ENCODE measurements around the gene TMCO6.
A peak's percentile ranks its signal among the peaks of the same experiment; 100 is the strongest.
"Not testable (repeated sequence)": the region's sequence is repeated elsewhere in the genome, so short reads cannot be mapped to it uniquely, and the experiment has no call there.

The TMCO6 gene

DNA sequence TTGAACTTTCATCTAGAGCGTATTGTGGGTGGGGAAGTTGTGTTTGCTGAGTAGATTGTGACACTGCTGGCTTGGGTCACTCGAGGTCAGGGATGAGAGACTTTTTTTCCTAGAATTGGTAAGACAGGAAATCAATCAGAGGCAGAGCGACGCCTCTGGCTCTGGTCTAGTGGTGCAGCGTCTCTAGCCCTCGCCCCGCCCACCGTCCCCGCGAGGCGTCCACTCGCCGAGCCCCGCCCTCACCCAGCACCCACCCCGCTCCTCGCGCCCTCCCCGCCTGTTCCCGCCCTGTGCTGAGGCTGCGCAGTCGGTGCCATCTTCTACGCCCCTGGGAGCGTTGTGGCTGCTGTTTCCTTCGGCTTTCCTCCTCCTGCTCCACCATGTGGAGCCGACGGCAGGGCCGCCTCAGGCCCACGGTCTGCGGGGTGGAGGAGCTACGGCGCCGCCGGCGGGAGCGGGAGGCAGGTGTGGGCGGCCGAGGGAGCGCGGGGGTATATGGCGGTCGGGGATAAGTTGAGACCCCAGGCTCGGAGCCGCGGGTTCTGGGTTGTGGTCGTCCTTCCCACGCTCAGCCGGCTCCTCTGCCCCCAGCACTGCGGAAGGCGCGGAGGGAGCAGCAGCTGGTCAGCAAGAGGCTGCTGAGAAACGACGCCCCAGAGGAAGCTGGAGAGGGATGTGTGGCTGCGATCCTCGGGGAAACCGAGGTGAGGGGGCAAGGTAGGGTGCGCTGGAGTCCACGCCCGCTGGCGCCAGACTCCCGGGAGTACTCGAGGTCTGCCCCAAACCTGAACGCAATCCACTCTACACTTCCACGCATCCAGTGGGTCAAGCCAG, at the start of gene TMCO6:
Gene TMCO6 (plus strand): TSS at position 304 of the 834 bp plus-strand sequence. CDS start 77 bp downstream, at position 381.
- DNase-seq (ENCODE audit: low spot score) = peak; percentile 99

DNA sequence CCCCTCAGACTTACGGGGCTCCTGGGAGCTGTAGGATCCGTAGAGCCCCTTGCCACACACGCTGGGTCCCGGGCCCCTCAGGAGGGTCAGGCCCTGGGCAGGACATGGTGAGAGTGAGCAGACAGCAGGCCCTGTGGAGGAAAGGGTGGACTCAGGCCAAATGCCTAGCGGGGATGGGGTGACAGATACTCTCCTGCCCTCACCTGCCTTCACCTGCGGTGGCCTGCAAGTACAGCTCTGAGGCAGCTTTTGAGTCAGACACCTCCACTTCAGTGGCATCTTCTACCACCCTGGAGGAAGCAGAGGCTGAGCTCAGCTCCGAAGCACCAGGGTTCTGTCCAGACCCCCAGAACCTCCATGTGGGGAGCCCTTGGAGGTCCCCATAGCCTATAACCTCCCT, 48.4 kb upstream of the TMCO6 start:
- no peak for DNase-seq (ENCODE audit: low spot score)

DNA sequence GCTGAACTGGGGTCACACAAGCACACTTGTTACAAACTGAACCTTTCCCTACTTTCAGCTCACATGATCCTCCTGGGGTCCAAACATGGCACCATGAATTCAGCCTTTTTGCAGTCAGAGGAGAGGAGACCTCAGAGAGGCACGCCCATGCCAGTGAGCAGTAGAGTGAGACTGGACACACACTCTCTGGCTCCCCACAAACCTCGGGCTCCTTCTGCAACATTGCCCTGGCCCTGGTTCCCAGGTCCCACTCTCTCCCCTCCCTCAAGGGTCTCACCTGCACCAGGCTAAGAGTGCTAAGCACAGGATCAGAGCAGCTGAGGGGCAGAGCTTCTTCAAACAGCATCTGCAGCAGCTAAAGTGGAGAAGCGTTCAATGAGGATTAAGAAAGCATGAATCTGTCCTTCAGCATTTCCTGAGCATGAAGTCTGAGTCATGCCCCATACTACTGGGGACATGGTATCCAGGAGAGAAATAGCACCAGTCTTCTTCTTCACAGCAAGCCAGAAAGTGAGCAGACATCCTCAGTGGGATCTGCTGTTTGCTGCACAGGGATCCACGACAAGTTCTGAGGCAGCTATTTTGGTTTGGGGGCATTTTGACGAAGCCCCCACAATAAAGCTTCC, 47.4 kb upstream of the TMCO6 start:
- DNase-seq (ENCODE audit: low spot score) = no peak

DNA sequence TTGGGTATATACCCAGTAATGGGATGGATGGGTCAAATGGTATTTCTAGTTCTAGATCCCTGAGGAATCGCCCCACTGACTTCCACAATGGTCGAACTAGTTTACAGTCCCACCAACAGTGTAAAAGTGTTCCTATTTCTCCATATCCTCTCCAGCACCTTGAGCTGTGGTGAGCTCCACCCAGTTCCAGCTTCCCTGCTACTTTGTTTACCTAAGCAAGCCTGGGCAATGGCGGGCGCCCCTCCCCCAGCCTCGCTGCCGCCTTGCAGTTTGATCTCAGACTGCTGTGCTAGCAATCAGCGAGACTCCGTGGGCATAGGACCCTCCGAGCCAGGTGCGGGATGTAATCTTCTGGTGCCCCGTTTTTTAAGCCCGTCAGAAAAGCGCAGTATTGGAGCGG, 46.2 kb upstream of the TMCO6 start:
- not testable (repeated sequence) for DNase-seq (ENCODE audit: low spot score)

DNA sequence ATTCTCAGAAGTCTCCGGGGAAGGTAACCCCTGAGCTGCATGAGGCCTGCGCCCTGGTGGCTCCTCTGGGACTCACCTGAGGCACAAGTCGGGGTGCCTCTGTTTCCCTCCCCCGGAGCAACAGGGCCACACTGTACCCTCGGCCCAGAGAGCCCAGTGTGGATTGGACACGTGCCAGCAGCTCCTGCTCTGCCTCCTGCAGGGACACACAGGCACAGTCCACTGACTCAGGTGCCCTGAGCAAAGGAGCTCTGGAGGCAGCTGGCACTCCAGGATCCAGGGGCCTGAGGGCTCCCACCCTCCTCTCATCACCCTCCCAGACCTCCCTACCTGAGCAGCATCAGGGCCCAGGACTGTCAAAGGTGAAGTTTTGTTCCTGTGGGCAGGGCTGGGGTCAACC, 45.1 kb upstream of the TMCO6 start:
- DNase-seq (ENCODE audit: low spot score) = no peak

DNA sequence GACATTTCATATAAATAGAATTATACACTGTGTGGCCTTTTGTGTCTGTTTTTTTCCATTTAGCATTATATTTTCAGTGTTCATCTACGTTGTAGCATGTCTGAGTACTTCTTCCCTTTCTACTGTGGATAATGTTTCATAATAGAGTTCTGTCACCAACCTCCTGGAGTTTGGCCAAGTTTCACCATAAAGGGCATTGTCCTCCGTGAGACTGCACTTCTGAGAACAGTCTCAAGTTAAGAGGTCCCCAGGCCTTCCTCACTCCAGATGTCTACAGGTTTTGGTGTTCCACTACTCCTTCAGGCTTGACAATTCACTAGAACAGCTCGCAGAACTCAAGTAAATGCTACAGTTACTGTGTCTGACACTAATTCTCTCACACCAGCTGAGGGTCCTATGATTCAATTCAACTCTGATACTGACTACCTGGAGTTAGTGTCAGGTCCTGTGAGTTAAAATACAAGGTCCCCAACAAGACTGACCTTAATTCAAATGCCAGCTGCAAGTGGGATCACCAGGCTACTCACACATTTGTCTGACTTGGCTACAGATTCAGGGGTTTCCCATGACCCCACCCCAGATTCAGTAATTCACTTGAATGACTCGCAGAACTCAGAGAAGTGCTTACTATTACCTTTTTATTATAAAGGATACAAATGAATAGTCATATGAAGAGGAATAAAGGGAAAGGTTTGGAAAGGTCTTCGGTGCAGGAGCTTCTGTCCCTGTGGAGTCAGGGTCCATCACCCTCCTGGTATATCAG, 43.5 kb upstream of the TMCO6 start:
- DNase-seq (ENCODE audit: low spot score) = peak; percentile 83

DNA sequence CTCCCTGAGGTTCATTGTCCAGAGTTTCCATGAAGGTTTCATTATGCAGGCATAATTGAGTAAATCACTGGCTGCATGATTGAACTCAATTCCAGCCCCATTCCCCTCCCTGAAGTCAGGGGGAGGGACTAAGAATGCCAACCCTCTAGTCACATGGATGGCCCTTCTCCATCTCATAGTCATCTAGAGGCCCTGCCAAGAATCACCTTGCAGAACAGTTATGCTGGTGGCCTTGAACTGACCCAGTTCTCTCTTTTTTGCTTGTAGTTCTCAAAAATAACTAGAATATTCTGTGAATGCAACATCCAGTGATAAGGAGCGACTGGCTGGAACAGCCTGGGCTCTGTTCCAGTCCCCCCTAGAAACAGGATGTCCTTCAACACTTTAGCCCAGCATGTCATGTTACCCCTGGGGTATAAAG, 42.9 kb upstream of the TMCO6 start:
- peak; percentile 64 for DNase-seq (ENCODE audit: low spot score)

DNA sequence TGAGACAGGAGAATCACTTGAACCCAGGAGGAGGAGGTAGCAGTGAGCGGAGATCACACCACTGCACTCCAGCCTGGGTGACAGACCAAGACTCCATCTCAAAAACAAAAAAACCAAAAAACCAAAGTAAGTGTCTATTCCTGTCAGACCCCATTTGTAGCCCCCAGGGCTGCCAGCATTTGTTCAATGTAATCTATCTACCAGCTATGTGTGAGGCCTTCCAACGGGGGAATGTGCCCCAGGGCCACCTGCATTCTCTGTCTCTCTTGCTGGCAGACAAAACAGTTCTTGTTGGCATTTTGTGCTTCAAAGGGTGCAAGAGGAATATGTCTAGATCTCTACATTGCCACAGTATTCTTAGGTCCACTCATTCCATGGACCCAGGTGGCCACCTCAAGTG, 40.4 kb upstream of the TMCO6 start:
- no peak for DNase-seq (ENCODE audit: low spot score)

DNA sequence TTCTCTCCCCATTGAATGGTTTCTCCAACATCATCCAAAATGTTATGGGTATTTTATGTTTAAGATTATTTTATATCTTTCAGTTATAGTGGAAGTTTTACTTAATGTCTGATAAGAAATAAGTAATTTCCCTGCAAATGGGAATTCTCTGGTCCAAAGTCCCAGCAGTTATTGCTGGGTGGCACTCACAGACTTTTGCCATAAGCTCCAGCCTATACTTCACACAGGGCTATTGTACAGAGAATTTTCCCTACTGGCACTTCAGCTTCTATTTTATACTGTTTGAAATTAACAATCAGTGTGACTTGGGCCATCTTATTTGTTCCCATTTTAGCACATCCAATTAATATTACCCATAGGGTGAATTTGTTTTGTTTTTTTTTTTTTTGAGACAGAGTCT, 39.2 kb upstream of the TMCO6 start:
- no peak for DNase-seq (ENCODE audit: low spot score)

DNA sequence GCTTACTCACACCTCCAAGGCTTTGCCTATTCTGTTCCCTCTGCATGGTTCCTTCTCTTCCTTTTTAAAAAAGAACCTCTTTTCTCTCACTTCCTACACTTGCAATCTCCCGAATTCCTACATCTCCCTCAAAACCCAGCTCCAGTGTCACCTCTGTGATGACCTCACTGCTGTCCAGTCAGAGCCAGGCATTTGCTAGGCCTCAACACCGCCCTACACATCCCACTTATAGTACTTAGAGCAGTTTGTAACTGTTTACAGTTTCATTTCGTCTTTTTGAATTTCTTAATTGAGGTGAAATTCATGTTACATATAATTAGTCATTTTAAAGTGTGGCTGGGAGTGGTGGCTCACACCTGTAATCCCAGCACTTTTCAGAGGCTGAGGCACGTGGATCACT, 37.1 kb upstream of the TMCO6 start:
- no peak for DNase-seq (ENCODE audit: low spot score)

DNA sequence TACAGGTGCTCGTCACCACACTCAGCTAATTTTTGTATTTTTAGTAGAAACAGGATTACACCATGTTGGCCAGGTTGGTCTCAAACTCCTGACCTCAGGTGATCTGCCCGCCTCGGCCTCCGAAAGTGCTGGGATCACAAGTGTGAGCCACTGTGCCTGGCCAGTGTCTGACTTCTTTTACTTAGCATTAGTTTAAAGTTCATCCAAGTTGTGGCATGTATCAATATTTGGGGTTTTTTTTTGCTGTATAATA, 35.9 kb upstream of the TMCO6 start:
- not testable (repeated sequence) for DNase-seq (ENCODE audit: low spot score)

DNA sequence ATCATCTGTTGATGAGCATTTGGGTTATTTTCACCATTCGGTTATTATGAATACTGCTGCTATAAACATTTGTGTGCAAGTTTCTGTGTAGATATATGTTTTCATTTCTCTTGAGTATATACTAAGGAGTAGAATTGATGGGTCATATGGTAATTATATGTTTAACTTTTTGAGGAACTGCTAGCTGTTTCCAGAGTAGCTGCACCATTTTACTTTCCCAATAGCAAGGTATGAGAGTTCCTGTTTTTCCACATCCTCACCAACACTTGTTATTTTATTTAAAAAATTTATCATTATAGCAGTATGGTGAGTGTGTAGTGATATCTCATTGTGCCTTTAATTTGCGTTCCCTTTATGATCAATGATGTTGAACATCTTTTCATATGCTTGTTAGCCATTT, 35.5 kb upstream of the TMCO6 start:
- DNase-seq (ENCODE audit: low spot score) = no peak

DNA sequence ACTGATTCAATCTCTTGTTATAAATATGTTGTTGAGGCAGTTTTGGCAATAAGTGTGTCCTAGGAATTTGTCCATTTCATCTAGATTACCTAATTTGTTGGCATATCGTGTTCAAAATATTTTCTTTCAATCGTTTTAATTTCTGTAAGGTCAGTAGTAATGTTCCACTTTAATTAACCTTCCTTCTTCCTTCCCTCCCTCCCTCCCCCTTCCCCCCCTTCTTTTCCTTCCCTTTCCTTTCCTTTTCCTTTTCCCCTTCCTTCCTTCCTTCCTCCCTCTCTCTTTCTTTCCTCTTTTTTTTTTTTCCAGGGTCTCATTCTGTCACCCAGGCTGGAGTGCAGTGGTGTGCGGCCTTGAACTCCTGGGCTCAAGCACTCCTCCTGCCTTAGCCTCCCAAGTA, 33.4 kb upstream of the TMCO6 start:
- DNase-seq (ENCODE audit: low spot score) = no peak

DNA sequence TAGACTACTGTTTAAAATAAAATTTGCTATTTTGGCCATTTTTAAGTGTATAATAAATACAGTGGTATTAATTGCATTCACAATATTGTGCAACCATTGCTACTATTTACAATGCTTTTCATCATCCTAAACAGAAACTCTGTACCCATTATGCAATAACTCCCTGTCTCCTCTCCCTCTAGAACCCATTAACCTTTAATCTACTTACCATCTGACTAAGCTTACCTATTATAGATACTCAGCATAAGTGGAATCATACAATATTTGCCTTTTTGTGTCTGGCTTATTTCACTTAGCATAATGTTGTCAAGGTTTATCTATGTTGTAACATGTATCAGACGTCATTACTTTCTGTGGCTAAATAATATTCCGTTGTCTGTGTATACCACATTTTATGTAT, 32.2 kb upstream of the TMCO6 start:
- DNase-seq (ENCODE audit: low spot score) = no peak

DNA sequence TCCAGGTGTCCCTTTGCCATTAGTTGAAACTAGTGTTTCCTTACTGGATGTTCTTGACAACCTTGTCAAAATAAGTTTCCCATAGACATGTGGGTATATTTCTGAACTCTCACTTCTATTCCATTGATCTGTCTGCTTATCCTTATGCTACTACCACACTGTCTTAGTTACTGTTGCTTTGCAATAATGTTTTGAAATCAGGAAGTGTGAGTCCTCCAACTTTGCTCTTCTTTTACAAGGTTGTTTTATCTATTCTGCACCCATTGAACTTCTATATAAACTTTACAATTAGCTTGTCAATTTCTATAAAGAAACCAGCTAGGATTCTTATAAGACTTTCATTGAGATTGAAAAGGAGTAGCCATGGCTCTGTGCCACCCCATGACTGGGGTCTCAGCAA, 30.5 kb upstream of the TMCO6 start:
- no peak for DNase-seq (ENCODE audit: low spot score)

DNA sequence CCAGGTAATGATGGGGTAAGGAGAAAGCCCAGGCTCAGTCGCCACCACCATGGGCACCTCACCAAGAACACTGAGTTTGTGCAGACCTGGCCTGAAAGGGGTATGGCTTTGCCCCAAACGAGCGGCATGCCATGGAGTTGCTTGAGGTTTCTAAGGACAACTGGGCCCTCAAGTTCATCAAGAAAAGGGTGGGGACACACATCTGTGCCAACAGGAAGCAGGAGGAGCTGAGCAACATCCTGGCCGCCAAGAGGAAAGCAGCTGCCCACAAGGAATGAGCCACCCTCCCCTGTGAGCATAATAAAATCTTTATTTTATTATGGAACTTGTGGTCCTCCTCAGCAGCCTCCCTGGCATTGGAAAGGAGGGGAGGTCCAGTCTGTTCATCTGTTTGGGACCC, 30.1 kb upstream of the TMCO6 start:
- peak; percentile 70 for DNase-seq (ENCODE audit: low spot score)

DNA sequence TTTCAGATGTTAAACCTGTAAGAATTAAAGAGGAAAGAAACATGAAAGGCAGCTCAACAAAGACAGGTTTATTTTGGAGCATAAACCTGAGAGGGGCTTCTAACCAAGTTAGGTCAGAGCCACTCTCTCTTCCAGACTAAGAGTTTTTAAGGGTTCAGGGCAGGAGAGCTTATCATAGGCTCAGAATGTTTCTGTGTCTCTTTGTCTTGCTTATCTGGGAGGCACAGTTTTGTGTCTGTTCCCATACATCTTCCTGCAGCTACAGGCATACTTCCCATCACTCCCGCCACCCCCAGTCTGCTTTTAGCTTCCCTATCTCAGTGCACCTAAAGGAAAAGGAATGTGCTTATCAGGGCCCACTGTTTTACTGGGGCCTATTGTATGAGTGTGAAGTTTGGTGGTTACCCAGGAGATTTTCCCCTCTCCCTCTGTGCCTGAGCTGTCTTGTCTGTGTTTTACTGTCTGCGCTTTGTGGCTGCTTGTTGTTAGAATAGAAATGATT, 28.2 kb upstream of the TMCO6 start:
- DNase-seq (ENCODE audit: low spot score) = no peak

DNA sequence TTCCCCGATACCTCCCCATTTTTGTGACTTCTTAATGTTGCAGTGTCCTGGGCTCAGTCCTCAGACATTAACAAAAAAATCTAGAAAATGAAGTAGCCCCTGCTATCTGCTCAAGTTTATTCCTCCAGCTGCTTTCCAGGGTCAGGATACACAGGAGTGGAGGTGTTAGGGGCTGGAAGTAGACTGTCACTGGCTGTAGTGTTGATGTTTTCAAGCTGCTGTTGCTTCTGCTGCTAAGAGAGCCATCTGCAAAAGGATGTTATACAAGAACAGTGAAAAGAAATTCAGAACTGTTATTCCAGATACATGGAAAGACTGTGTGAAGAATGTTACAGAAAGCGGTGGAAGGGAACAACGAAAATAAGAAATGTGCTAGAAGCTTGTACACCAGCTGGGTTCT, 16.9 kb upstream of the TMCO6 start:
- DNase-seq (ENCODE audit: low spot score) = no peak

DNA sequence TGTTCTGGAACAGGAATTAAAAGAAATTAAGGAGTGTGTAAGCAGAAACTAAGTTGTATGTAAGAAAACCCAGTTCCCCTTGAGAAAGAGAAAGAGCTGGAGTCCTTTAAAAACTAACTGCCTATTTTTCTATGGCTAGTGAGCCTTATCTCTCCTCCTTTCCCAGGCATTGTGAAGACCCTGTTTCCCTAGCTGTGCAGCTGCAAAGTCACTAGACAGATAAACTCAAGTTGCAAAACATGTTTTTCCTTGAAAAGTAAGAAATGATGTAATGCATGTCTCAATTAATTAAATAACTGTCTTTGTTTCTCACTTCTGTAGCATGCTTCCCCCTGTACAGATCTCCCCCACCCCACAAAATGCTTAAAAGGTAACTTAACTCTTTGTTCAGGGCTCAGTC, 16.2 kb upstream of the TMCO6 start:
- DNase-seq (ENCODE audit: low spot score) = not testable (repeated sequence)

DNA sequence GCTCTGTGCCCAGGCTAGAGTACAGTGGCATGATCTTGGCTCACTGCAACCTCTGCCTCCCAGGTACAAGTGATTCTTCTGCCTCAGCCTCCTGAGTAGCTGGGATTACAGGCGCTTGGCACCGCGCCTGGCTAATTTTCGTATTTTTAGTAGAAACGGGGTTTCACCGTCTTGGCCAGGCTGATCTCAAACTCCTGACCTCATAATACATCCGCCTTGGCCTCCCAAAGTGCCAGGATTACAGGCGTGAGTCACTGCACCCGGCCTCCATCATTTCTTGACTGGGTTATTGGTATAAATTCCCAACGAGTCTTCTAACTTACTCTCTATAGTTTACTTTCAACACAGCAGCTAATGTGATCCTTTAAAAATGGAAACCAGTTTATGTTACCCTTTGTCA, 14.4 kb upstream of the TMCO6 start:
- not testable (repeated sequence) for DNase-seq (ENCODE audit: low spot score)

DNA sequence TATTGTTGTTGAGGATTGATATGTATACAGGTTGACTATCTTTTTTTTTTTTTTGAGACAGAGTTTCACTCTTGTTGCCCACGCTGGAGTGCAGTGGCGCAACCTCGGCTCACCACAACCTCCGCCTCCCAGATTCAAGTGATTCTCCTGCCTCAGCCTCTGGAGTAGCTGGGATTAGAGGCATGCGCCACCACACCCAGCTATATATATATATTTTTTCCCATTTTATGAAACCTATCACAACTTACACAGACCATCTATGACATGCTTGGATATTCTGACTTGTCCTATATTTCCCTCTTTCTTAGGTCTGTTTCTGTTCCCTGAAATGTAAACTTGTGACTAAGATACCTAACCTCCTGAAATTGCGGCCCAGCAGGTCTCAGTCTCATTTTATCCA, 11.3 kb upstream of the TMCO6 start:
- DNase-seq (ENCODE audit: low spot score) = no peak

DNA sequence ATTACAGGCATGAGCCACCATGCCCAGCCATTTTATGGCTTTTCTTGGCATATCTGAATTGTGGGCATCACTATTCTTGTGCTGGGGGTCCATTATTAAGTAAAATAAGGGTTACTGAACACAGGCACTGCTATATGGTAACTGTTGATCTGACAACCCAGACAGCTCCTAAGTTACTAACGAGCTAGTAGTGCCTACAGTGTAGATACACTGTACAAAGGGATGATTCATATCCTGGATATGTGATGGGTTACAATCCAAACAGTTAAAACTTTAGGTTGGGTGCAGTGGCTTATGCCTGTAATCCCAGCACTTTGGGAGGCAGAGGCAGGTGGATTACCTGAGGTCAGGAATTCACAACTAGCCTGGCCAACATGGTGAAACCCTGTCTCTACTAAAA, 10.5 kb upstream of the TMCO6 start:
- no peak for DNase-seq (ENCODE audit: low spot score)

Measured in Ammon's horn (tissue), 1 donor.